ENCODE measurements around the gene OR13C8.
"Not testable (repeated sequence)": the region's sequence is repeated elsewhere in the genome, so short reads cannot be mapped to it uniquely, and the experiment has no call there.

OR13C8 gene, protein sequence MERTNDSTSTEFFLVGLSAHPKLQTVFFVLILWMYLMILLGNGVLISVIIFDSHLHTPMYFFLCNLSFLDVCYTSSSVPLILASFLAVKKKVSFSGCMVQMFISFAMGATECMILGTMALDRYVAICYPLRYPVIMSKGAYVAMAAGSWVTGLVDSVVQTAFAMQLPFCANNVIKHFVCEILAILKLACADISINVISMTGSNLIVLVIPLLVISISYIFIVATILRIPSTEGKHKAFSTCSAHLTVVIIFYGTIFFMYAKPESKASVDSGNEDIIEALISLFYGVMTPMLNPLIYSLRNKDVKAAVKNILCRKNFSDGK

DNA sequence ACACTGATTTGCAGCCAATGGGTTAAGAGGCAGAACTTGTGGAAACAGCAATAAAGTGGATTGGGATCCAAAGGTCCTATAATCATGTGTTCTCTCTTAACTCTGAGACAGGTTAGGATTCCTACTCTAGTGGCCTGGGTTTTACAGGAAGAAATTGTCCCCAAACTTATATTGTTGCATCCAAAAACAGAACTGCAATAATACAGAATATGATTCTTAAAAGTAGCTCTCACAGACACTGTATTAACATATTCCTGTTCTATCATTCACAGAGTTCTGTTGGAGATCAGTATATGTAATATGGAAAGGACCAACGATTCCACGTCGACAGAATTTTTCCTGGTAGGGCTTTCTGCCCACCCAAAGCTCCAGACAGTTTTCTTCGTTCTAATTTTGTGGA, at the start of gene OR13C8:
Gene OR13C8 (plus strand): TSS at position 301 of the 400 bp plus-strand sequence. CDS start 0 bp downstream, at position 301.
- no peak for DNase-seq (ENCODE audit: low spot score)

DNA sequence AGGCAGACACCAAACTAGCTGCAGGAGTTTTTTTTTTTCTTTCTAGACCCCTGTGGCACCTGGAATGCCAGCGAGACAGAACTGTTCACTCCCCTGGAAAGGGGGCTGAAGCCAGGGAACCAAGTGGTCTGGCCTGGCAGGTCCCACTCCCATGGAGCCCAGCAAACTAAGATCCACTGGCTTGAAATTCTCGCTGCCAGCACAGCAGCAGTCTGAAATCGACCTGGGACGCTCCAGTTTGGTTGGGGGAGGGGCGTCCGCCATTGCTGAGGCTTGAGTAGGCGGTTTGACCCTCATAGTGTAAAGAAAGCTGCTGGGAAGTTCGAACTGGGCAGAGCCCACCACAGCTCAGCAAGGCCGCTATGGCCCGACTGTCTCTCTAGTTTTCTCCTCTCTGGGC, 48.7 kb upstream of the OR13C8 start:
- not testable (repeated sequence) for DNase-seq (ENCODE audit: low spot score)

DNA sequence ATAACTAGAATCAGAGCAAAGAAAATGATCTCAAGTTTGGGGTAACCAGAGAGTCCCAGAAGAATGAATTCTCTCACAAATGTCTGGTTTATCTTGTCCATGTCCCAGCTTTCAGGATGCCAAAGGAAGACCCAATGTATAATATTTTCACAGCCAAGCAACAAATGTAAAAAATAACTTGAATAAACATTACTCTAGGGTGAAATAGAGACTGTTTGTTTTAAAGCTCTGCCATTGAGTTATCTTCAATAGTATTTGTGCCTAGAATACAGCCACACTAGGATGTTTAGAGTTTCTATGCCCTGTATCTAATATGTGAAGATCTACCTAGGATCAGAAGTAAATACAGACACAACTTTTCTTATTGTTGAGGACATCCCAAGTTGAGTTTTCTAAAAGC, 41.9 kb upstream of the OR13C8 start, which contains the start of gene OR13C4:
Gene OR13C4 (minus strand): TSS at position 101 of the 400 bp plus-strand sequence. CDS start 0 bp downstream, at position 101.
- no peak for DNase-seq (ENCODE audit: low spot score)

DNA sequence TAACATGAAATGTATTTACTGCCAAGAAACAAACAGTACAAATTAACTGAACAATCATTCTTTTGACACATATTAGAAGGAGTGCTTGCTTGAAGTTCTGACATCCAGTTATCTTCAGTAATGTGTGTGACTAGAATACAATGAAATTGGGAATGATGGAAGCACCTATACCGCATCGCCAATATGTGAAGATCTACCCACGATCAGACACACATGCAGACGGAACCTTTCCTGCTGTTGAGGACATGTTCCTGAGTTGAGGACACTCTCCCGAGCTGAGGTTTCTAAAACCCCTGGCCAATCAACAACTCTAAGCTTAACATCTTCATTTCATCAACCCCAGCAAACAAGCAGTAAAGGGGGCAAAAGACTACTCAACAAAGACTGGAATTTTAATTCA, 32.2 kb upstream of the OR13C8 start, which contains the start of gene OR13C3:
Gene OR13C3 (minus strand): TSS at position 101 of the 400 bp plus-strand sequence. CDS start 133 bp downstream, outside the sequence.
- no peak for DNase-seq (ENCODE audit: low spot score)

DNA sequence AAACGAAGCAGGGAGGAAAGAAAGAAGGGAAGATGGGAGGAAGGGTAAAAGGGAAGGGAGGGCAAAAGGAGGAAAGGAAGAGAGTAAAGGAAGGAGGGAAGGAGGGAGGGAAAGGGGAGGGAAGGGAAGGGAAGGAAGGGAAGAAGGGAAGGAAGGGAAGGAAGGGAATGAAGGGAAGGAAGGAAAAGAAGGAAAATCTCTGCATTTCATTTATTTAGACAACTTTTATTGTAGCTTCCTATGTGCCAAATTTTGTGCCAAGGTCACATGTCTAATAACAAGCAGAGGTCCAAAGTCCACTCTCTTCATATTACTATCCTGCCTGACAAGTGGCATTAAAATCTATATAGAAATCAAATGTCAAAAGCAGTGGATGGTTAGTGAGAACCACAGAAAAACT, 29.7 kb upstream of the OR13C8 start:
- DNase-seq (ENCODE audit: low spot score): no peak

DNA sequence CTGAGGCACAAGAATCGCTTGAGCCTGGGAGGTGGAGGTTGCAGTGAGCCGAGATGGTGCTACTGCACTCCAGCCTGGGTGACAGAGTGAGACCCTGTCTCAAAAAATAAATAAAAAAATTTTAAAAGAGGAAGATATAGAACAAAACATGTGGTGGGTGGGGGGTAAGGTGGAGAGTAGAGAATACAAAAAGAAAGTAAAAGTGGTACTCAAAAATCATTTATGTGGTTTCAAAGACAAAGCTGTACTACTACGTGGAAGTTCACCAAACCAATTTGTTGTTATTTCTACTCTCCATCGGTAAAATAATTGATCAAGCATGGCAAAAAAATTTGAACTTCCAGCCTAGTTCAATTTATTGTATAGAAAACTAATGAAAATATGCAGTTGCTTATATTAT, 24.3 kb upstream of the OR13C8 start:
- no peak for DNase-seq (ENCODE audit: low spot score)

DNA sequence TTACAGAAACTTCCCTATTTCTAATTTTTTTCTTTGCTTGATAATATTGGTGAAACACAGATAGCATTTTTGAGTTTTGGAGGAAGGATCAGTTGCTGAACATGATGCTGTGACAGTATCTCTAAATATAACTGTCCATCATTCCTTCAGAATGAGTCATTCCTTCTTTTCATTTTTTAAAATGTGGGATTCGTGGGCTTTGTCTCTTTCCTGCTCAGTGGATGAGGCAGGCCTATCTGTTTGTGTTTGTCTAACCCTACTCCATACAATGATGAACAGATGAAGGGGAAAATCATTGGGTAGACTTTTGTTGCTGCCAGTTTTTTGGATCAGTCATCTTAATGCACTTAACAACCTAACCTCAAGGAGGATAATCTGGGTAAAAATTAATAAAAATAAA, 15.7 kb upstream of the OR13C8 start:
- DNase-seq (ENCODE audit: low spot score): no peak

DNA sequence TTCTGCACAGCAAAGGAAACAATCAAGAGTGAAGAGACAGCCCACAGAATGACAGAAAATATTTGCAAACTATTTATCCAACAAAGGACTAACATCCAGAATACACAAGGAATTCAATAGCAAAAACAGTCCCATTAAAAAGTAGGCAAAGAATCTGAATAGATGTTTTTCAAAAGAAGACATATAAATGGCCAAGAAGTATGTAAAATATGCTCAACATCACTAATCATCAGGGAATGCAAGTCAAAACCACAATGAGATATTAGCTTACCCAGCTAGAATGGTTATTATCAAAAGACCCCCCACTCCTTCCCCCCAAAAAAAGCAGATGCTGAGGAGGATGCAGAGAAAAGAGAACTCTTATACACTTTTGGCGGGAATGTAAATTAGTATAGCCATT, 13.4 kb upstream of the OR13C8 start:
- DNase-seq (ENCODE audit: low spot score): no peak

DNA sequence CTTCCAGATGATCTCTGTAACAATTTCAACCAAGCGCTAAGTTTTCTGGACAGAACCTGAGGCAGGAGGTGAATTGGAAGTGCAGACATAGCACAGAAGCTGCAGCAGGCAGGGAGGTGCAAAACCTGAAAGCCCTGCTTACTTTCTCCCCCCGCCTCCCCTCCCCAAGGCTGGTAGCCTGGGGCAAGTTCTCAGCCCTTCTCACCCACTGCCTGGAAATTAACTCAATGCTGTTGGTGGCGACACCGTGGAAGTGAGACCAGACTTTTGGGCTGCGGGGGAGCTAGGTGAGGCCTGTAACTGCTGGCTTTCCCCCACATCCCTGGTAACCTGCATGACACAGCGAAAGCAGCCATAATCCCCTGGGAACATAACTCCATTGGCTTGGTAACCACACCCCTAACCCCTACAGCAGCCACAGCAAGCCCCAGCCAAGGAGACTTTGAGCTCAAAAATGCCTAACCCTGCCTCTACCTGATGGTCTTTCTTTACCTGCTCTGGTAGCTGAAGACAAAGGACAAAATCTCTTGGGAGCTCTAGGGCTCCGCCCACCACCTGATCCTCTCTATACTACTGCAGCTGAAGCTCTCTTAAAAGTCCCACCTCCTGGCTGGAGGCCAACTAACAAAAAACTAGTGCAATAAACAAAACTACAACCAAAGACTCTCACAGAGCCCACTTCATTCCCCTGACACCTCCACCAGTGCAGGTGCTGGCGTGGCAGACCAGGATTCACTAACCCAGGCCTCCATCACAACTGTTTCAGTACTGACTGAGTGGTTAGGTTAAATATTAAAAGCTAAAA, 11.9 kb upstream of the OR13C8 start:
- peak; percentile 3 for DNase-seq (ENCODE audit: low spot score)

DNA sequence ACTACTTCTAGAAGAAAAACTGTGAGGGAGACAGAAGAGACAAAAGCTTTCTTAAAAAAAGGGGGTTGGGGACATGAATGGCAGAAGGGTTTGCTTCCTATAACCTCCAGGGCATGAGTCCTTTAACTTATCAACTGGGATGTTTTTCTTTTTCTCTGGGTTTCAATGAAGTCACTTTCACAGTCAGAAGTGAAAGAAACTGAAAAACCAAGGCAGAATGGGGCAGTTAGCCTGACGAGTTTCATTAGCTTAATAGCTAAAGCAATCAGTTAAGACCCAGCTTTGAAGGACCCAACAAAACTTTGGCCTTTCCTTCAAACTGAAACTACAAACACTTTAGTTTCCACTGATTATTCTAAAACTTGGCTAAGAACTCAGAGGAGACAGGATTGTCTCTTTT, 4.6 kb upstream of the OR13C8 start:
- no peak for DNase-seq (ENCODE audit: low spot score)

DNA sequence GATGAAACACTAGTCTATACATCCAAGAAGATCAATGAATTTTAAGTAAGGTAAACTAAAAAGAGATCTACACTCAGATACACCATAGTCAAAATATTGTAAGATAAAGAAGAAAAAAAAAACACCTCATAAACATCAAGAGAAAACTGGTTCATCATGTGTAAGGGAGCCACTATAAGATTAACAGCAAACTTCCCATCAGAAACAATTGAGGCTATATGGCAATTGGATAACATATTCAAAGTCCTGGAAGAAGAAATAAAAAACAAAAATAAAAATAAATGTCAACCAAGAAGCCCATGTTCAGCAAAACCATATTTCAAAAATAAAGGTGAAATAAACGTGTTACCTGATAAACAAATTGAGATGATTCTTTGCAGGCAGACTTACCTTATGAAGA, 3.6 kb downstream of the OR13C8 start:
- DNase-seq (ENCODE audit: low spot score): no peak

DNA sequence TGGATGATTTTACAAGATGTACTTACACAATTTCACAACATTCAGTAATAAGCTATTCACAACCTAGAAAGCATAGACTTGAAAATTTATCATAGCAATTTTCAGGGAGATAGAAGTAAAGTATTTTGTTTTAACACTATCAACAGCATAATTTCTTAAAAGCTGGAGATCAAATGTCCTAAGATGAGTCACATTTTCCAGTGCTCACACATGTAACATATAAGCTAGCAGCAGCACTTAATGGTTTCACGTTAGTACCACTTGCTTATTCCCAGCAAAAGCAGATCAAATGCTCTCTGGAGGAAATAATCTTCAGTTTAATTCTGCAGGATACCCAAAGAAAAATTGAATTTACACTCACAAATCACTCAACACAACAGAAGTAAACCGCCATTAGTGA, 6.5 kb downstream of the OR13C8 start:
- no peak for DNase-seq (ENCODE audit: low spot score)

DNA sequence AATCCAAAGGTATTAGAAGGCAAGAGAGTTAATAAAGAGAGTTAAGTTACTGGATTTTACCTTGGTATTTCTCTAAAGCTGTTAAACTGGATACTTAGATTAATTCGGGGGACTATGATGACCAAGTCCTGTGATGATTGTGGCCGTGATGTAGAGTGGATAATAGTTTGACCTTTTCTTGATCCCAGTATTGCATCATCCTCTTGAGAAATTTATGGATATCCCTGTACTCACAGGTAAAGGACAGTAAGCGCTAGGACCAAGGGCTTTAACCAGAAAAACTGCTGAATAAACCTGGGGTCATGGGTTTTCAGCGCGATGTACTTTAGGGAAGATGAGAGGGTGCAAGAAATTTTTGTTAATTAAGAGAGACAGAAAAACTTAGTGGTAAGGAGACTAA, 8.3 kb downstream of the OR13C8 start:
- DNase-seq (ENCODE audit: low spot score): no peak

DNA sequence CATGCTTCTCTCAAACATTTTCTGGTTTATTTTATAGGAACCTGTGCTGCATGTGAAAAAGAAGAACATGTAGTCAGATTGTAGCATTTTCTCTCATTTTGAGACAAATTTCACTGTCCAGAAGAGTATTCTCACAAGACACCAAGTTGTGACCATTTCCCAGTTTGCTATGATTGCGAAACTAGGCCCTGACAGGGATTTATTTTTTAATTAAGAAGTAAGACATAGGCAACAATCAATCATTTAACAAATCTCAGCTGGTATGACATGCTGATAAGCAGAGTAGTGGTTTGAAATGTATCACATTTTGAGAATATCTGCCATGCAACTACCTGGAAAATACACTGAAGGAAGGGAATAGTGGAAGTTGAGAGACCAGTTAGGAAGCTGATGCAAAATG, 11.6 kb downstream of the OR13C8 start:
- no peak for DNase-seq (ENCODE audit: low spot score)

DNA sequence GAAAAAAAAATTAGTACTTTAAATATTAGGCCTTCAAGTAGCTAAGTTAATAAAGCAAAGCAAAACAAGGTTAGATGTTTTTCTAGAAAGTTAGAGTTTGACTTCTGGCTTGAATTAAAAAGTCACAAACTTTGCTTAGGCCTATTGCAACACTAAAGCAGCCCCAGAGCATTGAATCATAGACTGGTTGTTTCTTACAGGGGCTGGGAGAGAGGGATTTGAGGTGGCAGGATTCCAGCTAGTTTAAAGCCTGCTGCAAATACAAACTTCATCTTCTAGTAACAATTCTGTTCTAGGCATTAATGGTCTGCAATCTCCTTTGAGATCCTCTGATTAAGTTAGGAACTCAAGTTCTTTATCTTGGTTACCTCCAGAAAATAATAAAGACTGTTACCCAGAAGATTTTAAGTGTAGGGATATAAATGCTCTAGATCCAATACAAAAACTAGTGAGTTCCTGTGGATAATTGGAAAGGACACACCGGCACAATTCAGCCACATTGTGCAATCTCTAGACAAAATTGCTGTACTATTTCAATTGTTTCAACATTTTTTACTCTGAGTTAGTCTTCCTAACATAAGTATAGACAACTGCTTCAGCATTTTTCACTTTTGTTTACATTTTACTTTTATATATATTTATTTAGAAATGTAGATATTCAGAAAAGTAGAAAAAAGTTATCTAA, 17.7 kb downstream of the OR13C8 start:
- DNase-seq (ENCODE audit: low spot score): no peak

DNA sequence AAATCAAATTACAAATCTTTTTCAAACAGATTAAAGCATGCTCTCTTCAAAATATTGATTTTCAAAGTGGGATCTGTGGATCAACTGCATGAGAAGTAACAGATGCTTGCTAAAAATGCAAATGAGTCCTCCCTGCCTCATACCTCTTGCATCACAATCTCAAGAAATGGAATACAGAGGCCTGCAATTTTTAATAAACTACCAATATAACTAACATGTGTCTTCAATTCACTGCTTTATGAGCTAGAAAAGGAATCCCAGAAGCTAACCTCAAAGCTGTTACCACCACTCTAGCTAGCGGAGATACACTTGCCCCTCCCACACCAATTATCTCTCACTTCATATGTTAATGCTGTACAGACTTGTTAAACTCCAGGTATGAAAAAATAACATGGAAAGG, 20.7 kb downstream of the OR13C8 start:
- no peak for DNase-seq (ENCODE audit: low spot score)

DNA sequence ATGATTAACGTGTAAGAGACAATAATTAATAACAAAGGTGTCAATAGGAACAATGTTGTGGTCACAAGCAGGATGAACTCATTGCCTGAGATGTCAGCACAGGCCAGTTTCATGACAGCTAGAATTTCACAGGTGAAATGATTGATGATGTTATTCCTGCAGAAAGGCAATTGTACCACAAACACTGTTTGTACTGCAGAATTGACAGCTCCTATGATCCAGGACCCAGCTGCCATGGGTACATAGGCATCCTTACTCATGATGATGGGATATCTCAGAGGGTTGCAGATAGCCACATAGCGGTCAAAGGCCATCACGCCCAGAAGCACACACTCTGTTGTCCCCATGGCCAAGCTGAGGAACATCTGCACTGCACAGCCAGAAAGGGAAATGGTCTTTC, 29.8 kb downstream of the OR13C8 start:
- not testable (repeated sequence) for DNase-seq (ENCODE audit: low spot score)

DNA sequence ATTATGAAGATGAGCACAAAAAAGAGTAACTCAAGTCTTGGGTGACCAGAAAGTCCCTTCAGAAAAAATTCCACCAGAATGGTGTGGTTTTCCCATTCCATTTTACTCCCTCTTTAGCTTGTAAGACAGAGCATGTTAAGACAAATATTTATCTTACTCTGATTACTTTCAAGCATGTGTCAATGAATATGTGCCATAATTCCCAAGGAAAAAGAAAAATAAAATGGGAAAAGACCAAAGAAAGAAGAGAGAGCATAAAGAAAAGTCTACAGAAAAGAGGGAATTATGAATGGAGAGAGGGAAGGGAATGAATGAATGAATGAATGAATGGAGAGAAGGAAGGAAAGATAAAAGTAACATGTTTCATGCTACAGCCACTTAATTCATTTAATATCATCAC, 30.3 kb downstream of the OR13C8 start, which contains the start of gene OR13C5:
Gene OR13C5 (minus strand): TSS at position 101 of the 400 bp plus-strand sequence. CDS start 0 bp downstream, at position 101.
- DNase-seq (ENCODE audit: low spot score): not testable (repeated sequence)

DNA sequence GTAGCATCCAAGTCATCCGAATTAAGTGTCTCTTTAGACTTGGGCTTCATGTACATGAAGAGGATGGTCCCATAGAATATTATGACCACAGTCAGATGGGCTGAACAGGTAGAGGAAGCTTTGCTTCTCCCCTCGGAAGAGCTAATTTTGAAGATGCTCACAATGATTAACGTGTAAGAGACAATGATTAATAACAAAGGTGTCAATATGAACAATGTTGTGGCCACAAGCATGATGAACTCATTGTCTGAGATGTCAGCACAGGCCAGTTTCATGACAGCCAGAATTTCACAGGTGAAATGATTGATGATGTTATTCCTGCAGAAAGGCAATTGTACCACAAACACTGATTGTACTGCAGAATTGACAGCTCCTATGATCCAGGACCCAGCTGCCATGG, 35.8 kb downstream of the OR13C8 start:
- no peak for DNase-seq (ENCODE audit: low spot score)

DNA sequence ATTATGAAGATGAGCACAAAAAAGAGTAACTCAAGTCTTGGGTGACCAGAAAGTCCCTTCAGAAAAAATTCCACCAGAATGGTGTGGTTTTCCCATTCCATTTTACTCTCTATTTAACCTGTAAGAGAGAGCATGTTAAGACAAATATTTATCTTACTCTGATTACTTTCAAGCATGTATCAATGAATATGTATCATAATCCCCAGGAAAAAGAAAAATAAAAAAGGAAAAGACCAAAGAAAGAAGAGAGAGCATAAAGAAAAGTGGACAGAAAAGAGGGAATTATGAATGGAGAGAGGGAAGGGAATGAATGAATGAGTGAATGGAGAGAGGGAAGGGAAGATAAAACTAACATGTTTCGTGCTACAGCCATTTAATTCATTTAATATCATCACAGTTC, 36.6 kb downstream of the OR13C8 start, which contains the start of gene OR13C2:
Gene OR13C2 (minus strand): TSS at position 101 of the 400 bp plus-strand sequence. CDS start 0 bp downstream, at position 101.
- DNase-seq (ENCODE audit: low spot score): not testable (repeated sequence)

DNA sequence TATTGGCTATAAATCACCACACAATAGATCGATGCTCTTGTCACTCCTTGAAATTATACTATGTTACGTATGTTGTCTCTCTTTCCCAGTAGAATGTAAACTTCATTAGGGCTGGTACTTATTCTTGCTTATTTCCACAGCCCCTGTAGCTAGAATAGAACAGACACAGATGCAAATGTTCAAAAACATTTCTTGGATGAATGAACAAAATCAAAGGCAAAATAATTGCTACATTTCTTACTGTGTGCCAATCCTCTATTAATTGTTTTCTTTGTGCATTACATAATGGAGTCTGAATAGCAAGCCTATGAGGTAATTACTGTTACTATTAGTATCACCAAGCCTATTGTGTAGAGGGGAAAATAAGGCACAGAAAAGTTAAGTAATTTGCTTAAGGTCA, 37.2 kb downstream of the OR13C8 start:
- DNase-seq (ENCODE audit: low spot score): no peak

DNA sequence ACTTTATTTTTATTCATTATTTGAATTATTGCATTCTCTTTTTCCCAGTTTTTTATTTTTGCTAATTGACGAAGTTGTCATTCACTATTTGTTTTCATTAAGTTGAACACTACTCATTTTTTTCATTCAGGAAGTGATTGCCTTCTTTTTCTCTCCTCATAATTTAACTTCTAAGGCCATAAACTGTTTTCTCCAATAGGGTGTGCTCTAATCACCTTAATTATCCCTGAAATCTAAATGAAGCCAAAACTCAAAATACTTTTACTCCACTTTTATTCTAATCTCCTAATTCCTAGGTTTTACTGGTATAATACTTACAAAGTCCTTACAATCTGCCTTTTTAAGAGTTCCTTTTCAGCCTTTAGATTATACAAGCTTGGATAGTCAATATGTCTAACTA, 39.4 kb downstream of the OR13C8 start:
- peak; percentile 35 for DNase-seq (ENCODE audit: low spot score)
